ENCODE data around the gene MRPL23.

The MRPL23 gene

DNA sequence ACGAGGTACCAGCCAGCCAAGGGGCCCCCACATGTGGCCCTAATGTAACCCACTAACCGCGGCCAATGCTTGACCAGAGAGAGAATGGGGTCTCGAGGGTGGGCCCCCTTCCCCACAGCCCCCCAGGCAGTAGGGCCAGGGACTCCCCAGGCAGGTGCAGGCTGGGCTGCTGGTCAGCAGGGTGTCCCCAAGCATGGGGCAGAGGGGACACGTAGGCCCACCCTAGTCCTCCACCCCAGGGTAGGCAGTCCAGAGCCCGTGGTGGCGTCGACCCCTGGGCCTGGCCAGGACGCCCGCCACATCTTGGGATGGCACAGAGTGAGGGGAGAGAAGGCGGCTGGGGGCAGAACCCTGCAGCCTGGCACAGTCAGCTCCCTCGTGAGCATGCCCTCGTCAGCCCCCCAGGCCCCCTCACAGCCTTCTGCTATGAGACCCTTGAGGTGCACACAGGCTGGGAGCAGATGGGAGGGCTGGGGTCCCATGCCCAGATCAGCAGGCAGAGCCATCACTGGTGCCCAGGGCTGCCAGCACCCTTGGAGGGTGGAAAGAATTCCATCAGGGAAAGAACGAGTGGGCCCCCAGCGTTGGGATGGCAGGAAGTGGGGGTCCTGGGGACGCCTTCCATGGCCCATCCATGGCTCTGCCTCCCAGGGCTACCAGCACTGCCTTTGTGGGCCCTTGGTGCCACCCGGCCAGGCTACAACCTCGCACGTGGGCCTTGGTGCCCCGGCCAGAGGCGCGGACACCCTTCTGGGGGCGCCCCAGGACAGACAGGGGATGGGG lies 21.6 kb upstream of the MRPL23 start:
- H3K27me3 ChIP-seq (ENCODE audit: insufficient read depth, low read length), result peaks cover 2% of the 10 kb centered on the region
- peaks cover 9% of the 10 kb centered on the region for H3K4me1 ChIP-seq (ENCODE audit: insufficient read depth, low read length)
- no peaks in the 10 kb centered on the region for H3K9me3 ChIP-seq (ENCODE audit: low read length)
- no peaks in the 10 kb centered on the region for H3K36me3 ChIP-seq (ENCODE audit: insufficient read depth, low read length)
- no peak overlapping the region for H2AFZ ChIP-seq (ENCODE audit: low read depth, low read length)
- H3K4me3 ChIP-seq (ENCODE audit: low read length), result no peak overlapping the region

DNA sequence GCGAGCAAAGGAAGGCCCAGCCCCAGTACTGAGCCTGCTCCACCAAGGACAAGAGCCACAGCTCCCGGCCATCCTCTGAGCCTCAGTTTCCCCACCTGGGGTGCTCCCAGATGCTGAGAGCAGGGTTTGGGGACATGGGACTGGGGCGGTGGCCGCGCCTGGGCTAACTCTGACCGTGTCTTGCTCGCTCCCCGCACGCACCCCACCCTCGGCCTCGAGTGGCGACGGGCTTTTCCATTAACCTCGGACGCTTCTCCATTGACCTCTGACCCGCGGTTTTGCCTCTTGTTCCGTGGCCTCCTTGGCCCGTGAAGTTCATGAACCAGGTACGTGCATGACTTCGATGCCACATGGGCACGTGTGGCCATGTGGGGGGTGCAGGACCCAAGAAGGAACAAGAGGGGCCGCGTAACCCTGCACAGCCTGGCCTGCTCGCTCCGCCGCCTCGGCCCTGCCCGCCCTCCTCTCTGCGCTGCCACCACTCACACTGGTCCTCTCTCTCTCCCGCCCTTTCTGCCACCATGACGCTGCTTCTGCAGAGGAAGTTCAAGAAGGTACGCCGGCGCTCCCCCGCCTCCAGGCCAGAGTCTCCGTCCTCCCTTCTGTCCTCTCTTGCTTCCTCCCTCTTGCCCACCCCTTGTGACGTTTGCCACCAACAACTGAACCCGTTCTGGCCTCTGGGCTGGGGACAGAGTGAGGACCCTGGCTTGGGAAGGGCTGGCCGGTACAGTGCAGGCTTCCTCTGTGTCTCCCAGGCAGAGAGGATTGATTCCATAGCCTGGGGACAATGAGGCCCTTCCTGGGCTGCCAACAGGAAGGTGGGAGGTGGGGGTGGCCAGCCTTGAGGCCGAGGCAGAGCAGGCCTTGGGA lies 20.7 kb upstream of the MRPL23 start:
- Histone ChIP-seq H3K9me3 (ENCODE audit: low read length) (no peaks in the 10 kb centered on the region), H2AFZ (ENCODE audit: low read depth, low read length) (no peak overlapping the region), H3K4me1 (ENCODE audit: insufficient read depth, low read length) (peaks cover 9% of the 10 kb centered on the region), H3K27me3 (ENCODE audit: insufficient read depth, low read length) (peaks cover 2% of the 10 kb centered on the region), H3K4me3 (ENCODE audit: low read length) (no peak overlapping the region), H3K36me3 (ENCODE audit: insufficient read depth, low read length) (no peaks in the 10 kb centered on the region)

DNA sequence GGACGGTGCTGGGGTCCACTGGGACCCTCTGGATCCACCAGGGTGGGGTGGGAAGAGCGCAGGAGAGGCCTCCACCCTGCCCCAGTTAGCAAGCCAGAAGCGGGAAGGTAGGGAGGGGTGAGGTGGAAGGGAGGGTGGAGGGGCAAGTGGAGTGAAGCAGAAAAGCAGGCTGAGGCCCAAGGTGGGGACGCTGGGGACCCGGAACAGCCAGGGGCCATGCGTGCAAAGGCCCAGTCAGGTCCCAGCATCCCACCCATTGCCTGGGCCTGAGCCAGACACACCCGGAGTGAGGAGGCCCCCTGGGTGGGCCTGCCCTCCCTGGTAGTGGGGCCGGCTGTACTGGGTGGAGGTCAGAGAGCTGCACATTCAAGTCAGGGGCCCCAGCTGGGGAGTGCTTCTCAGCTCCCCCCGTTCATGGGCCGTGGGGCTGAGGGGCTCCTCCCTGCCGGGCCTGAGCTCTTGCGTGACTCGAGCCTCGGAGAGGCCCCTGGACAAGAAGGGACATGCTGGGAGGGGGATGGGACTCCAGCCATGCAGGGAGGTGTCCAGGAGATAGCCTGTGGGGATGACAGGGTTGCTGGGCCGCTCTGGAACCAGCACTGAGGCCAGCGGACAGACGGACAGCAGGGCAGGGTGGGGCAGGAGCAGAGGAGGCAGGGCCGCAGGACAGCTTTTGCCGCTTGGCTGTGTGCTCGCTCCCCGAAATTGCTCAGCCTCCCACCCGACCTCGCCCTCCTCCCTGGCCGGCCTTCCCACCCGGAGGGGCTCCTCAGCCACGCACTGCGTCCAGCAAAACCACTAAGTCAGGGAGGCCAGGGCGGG lies 19.9 kb upstream of the MRPL23 start:
- Histone ChIP-seq H3K4me3 (ENCODE audit: low read length) (no peak overlapping the region), H3K9me3 (ENCODE audit: low read length) (no peaks in the 10 kb centered on the region), H2AFZ (ENCODE audit: low read depth, low read length) (no peak overlapping the region), H3K27me3 (ENCODE audit: insufficient read depth, low read length) (peaks cover 2% of the 10 kb centered on the region), H3K4me1 (ENCODE audit: insufficient read depth, low read length) (peaks cover 14% of the 10 kb centered on the region), H3K36me3 (ENCODE audit: insufficient read depth, low read length) (no peaks in the 10 kb centered on the region)

DNA sequence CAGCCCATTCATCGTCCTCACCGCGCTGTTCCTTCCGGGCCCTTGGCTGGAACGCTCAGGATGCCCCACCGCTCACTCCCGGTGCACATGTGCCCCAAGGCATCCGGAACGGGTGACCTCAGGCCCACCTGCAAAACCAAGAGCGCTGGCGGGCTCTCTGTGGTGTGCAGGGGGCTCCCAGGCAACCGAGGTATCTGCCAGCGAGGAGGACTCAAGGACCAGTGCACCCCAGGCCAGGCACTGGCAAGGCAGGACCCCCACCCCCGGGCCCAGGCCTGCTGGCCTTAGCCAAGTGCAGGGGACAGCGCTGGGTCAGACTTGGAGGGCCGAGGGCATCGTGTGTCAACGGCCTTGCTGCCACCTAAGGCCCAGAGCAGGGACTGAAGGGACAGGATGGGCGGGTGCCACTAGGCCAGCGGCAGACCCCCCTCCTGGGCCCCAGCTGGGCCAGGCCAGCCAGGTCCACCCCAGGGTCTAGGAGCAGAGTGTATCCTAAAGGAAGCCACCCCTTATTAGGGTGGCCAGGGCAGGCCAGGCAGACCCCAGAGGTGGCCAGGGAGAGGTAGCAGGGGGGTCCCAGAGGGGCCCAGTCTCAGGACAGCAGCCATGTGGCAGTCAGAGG lies 19.2 kb upstream of the MRPL23 start:
- no peaks in the 10 kb centered on the region for H3K27me3 ChIP-seq (ENCODE audit: insufficient read depth, low read length)
- H3K4me1 ChIP-seq (ENCODE audit: insufficient read depth, low read length), result peaks cover 14% of the 10 kb centered on the region
- H3K9me3 ChIP-seq (ENCODE audit: low read length), result no peaks in the 10 kb centered on the region
- H3K4me3 ChIP-seq (ENCODE audit: low read length), result no peak overlapping the region
- no peak overlapping the region for H2AFZ ChIP-seq (ENCODE audit: low read depth, low read length)
- no peaks in the 10 kb centered on the region for H3K36me3 ChIP-seq (ENCODE audit: insufficient read depth, low read length)

DNA sequence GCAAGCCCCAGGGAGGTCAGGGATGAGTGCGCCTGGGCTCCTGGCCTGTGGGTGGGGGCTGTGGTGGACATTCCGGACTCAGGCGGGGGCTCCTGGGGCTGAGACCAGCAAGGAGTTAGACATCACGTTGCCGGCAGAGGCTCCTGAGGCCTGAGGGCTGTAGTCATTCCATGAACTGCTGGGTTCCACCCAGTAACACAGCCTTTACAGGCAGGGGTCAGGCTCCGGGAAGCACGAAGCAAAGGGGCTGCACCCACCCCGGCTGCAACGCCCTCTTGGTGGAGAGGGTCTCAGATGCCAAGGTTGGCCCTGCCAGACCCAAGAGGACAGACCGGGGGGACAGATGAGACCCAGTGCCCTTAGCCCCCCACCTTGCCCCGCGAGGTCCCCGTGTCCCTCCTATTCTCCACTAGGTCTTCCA lies 18.7 kb upstream of the MRPL23 start:
- no peaks in the 10 kb centered on the region for H3K27me3 ChIP-seq (ENCODE audit: insufficient read depth, low read length)
- H3K4me3 ChIP-seq (ENCODE audit: low read length), result no peak overlapping the region
- H3K4me1 ChIP-seq (ENCODE audit: insufficient read depth, low read length), result peaks cover 14% of the 10 kb centered on the region
- H2AFZ ChIP-seq (ENCODE audit: low read depth, low read length), result no peak overlapping the region
- no peaks in the 10 kb centered on the region for H3K9me3 ChIP-seq (ENCODE audit: low read length)
- H3K36me3 ChIP-seq (ENCODE audit: insufficient read depth, low read length), result no peaks in the 10 kb centered on the region

DNA sequence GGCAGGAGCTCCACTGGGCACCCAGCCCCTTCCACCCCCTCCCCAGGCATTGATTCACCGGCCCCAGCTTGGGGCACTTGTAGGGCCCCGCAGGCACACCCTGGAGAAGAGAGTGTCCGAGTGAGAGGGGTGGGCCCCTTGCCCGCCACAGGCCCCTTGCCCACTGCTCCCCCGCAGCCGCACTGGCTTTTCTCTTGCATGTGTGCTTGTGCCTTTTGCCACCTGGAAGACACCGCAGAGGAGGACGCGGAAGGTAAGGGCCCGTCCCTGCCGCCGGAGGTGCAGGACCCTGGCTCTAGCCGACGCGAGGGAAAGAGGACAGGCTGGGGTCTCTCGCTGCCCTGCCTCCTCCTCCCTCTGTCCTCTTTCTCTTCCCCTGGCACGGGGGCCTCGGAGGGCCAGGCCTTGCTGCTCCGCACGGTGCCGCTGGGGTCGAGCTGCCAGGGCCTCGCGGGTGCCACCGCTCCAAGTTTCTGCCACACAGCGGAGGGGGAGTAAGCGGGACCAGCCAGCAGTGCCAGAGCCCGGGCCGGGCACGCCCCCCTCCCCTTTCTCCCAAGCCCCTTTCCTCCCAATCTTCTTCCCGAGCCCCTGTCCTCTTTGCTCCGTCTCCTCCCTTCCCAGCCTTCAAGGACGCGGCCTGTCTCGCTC lies 18.1 kb upstream of the MRPL23 start:
- no peaks in the 10 kb centered on the region for H3K27me3 ChIP-seq (ENCODE audit: insufficient read depth, low read length)
- H3K36me3 ChIP-seq (ENCODE audit: insufficient read depth, low read length), result no peaks in the 10 kb centered on the region
- peaks cover 14% of the 10 kb centered on the region for H3K4me1 ChIP-seq (ENCODE audit: insufficient read depth, low read length)
- H2AFZ ChIP-seq (ENCODE audit: low read depth, low read length), result no peak overlapping the region
- H3K4me3 ChIP-seq (ENCODE audit: low read length), result no peak overlapping the region
- H3K9me3 ChIP-seq (ENCODE audit: low read length), result no peaks in the 10 kb centered on the region

DNA sequence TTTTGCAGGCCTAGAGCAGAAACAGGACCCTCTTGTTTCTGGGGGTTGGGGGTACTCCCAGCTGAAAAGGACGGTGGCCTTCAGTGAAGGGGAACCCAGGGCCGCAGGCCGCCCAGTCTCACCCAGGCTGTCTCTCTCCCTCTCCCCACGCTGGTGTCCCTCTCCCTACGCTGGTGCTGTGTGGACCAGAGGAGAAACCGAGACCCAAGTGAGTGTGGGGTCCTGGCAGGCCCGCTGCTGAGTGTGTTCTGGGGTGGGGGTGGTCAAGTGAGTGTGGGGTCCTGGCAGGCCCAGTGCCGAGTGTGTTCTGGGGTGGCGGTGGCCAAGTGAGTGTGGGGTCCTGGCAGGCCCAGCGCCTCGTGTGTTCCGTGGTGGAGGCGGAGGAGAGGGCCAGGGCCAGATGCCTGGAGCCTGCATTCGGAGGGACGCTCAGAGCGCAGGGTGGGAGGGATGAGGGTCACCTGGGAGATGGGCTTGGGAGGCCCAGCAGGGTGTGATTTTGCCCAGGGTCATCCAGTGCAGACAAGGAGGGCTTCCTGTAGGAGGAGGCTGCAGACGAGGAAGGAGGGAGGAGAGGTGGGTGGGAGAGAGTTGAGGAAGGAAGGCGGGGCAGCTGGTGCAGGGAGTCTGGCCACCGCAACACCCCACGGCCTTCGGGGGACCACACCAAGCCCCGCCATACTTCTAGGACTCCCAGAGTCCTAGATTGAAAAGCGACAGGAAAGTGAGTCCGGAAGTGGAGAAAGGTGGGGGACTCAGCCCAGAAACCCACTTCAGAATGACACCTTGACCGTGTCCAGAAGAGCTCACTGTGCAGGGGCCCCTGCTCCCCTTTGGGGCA lies 17.3 kb upstream of the MRPL23 start:
- Histone ChIP-seq H3K4me1 (ENCODE audit: insufficient read depth, low read length) (peaks cover 14% of the 10 kb centered on the region), H3K4me3 (ENCODE audit: low read length) (no peak overlapping the region), H2AFZ (ENCODE audit: low read depth, low read length) (no peak overlapping the region), H3K36me3 (ENCODE audit: insufficient read depth, low read length) (no peaks in the 10 kb centered on the region), H3K9me3 (ENCODE audit: low read length) (no peaks in the 10 kb centered on the region), H3K27me3 (ENCODE audit: insufficient read depth, low read length) (no peaks in the 10 kb centered on the region)

DNA sequence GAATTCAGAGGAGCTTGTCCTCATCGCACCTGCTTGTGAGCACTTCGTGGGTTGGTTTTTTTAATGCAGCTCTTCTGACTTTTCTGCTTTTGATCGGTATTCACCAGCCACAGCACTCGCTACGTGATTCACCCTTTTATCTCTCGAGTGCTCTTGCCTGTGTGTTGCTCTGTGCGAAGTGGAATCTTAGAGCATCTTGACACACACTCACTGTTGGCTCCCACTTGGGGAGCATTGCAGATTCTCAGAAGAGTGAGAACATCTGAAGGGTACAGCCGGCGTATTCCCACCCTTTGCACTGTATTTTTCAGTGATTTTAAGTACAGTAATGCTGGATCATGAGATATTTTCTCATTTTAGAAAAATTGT lies 16.7 kb upstream of the MRPL23 start:
- H3K4me3 ChIP-seq (ENCODE audit: low read length), result no peak overlapping the region
- H3K27me3 ChIP-seq (ENCODE audit: insufficient read depth, low read length), result no peaks in the 10 kb centered on the region
- no peak overlapping the region for H2AFZ ChIP-seq (ENCODE audit: low read depth, low read length)
- peaks cover 14% of the 10 kb centered on the region for H3K4me1 ChIP-seq (ENCODE audit: insufficient read depth, low read length)
- H3K36me3 ChIP-seq (ENCODE audit: insufficient read depth, low read length), result no peaks in the 10 kb centered on the region
- H3K9me3 ChIP-seq (ENCODE audit: low read length), result no peaks in the 10 kb centered on the region

DNA sequence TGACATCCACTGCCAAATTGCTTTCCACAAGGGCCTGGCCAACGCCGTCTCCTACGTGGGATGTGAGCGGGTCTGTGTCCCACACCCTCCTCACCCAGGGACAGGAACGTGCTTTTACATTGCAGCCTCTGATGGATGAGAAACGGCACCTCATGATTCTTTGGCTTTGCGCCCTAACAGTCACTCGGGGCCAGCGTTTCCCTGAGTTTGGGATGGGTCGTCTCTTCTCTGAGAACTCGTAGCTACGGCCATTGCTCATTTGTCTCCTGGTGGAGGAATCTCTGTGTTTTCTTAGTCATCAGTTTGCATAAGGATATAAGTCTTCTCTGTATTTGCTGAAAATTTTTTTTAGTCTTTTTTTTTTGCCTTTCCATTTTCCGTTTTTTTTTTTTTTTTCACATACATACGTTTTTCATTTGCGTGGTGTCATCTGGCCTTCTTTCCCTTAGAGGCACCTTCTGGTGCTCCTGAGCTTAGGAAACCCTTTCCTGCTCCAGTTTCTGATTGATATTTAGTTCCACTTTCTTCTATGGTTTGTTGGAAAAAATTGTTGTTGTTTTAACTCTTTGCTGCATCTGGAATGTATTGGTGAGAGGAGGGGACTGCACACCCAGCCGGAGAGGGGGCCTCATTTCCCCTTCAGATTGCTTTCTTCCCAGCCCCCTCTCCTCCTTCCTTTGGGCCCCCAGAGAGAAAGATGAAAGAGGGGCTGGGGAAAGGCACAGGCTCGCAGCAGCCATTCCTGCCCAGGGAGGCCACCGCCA lies 15.6 kb upstream of the MRPL23 start:
- H2AFZ ChIP-seq (ENCODE audit: low read depth, low read length), result no peak overlapping the region
- H3K4me3 ChIP-seq (ENCODE audit: low read length), result no peak overlapping the region
- H3K36me3 ChIP-seq (ENCODE audit: insufficient read depth, low read length), result no peaks in the 10 kb centered on the region
- peaks cover 14% of the 10 kb centered on the region for H3K4me1 ChIP-seq (ENCODE audit: insufficient read depth, low read length)
- no peaks in the 10 kb centered on the region for H3K9me3 ChIP-seq (ENCODE audit: low read length)
- H3K27me3 ChIP-seq (ENCODE audit: insufficient read depth, low read length), result no peaks in the 10 kb centered on the region

DNA sequence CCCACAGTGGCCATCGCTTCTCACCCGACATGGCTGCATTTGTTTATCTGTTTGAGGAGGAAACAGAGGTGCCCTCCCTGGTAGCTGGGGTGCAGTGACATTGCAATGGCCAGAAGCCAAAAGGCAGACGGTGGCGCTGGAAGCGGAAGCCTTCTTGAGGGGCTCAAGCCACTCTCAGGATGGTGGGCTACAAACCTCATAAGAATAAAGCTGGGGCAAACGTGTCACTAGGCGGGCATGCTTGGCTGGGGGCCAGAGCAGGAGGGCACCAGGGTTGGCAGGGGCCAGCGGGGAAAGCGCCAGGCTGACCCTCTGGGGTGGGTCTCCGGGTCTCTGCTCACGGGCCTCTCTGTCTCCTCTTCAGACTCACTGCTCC lies 15.0 kb upstream of the MRPL23 start:
- H3K27me3 ChIP-seq (ENCODE audit: insufficient read depth, low read length), result no peaks in the 10 kb centered on the region
- no peaks in the 10 kb centered on the region for H3K9me3 ChIP-seq (ENCODE audit: low read length)
- H3K4me3 ChIP-seq (ENCODE audit: low read length), result no peak overlapping the region
- H3K4me1 ChIP-seq (ENCODE audit: insufficient read depth, low read length), result peaks cover 11% of the 10 kb centered on the region
- no peak overlapping the region for H2AFZ ChIP-seq (ENCODE audit: low read depth, low read length)
- no peaks in the 10 kb centered on the region for H3K36me3 ChIP-seq (ENCODE audit: insufficient read depth, low read length)

DNA sequence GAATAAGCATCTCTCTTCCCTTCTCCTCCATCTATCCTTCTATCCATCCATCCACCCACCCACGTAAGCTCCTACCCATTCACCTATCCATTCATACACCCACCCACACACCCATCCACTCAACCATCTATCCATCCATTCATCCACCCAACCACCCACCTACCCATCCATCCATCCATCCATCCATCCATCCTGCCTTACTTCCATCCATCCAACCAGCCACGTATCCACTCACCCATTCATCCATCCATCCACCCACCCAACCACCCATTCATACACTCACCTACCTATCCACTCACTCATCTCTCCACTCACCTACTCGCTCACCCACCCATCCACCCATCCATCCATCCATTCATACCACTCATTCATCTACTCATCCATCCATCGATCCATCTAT lies 14.5 kb upstream of the MRPL23 start:
- Histone ChIP-seq H3K4me3 (ENCODE audit: low read length) (no peak overlapping the region), H3K9me3 (ENCODE audit: low read length) (no peaks in the 10 kb centered on the region), H2AFZ (ENCODE audit: low read depth, low read length) (no peak overlapping the region), H3K4me1 (ENCODE audit: insufficient read depth, low read length) (peaks cover 7% of the 10 kb centered on the region), H3K36me3 (ENCODE audit: insufficient read depth, low read length) (no peaks in the 10 kb centered on the region), H3K27me3 (ENCODE audit: insufficient read depth, low read length) (no peaks in the 10 kb centered on the region)

All from neuron (in vitro differentiated cells).